ENCODE results near the gene TRAF3IP3. TPM values are rescaled to one million over a fixed set of nuclear protein-coding genes. Genes with fewer than 3 reads are reported as not detected.

The TRAF3IP3 gene
- total and polyA plus RNA-seq, 2 of the 13 experiments (the other 11 are each of a cell fraction or from before 2014, with no cell fraction given) = not detected

DNA sequence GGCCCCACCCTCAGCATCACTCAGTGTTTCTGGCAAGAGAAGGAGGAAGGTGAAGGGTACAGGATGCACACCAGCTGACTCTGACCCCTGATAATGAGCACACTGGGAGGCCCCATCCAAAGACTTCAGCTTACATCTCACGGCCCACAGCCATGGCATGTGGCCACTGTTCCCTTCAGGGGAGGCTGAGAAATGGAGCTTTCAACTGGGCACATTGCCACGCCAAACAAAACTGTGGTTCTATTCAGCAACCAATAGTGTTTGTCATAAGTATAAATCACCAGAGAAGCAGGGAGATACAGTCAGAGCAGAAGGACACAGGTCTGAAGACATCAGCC is 12.7 kb upstream of the TRAF3IP3 start:
- peaks cover 6% of the 10 kb centered on the region for H3K4me1 ChIP-seq (ENCODE audit: insufficient read depth, low read length)
- H3K4me3 ChIP-seq (replicated peaks in 1 of 3; ENCODE audit: insufficient read depth in 1 of 3, low read depth in 2 of 3, low read length in 3 of 3) = no peak overlapping the region
- TF ChIP-seq HMGXB4 (CRISPR knock-in tag; IDR thresholded peaks at IDR 0.05; ENCODE audit: borderline replicate concordance in 1 of 2, low read depth in 1 of 2) (no peak), ZNF10 (CRISPR knock-in tag; IDR thresholded peaks at IDR 0.05; ENCODE audit: borderline replicate concordance, low read depth) (no peak), KMT2A (CRISPR knock-in tag; IDR thresholded peaks at IDR 0.05) (no peak), ZXDC (CRISPR knock-in tag; IDR thresholded peaks at IDR 0.05) (no peak)
- TF ChIP-seq, protein P1, sequence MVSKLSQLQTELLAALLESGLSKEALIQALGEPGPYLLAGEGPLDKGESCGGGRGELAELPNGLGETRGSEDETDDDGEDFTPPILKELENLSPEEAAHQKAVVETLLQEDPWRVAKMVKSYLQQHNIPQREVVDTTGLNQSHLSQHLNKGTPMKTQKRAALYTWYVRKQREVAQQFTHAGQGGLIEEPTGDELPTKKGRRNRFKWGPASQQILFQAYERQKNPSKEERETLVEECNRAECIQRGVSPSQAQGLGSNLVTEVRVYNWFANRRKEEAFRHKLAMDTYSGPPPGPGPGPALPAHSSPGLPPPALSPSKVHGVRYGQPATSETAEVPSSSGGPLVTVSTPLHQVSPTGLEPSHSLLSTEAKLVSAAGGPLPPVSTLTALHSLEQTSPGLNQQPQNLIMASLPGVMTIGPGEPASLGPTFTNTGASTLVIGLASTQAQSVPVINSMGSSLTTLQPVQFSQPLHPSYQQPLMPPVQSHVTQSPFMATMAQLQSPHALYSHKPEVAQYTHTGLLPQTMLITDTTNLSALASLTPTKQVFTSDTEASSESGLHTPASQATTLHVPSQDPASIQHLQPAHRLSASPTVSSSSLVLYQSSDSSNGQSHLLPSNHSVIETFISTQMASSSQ (IDR thresholded peaks at IDR 0.05; ENCODE audit: low read depth) = no peak
- TF ChIP-seq, protein P1 (CRISPR knock-in tag; IDR thresholded peaks at IDR 0.05; ENCODE audit: borderline replicate concordance) = no peak
- FAIRE-seq = no peak
- intact Hi-C loops (cut with micrococcal nuclease; ENCODE audit: unreplicated experiment) (no loop called here), in situ Hi-C loops (cut with HindIII; ENCODE audit: extremely low pct_ligation_motif_present, low pct_unique_long_range_greater_than_20kb) (no loop called here)
- H3K9ac ChIP-seq (ENCODE audit: insufficient read depth, low read depth, low read length) = no peak overlapping the region
- no peaks in the 10 kb centered on the region for H4K20me1 ChIP-seq (ENCODE audit: insufficient read depth, low read length)
- H2AFZ ChIP-seq (ENCODE audit: low read length) = no peak overlapping the region
- BruUV-seq (replicated peaks) = no TSS peak
- H3K27me3 ChIP-seq (ENCODE audit: control insufficient read depth in 1 of 2, insufficient read depth in 2 of 2, low read length in 2 of 2) = no peaks in the 10 kb centered on the region; a peak in 2 of 5 replicates
- H3K36me3 ChIP-seq (replicated peaks in 1 of 2; ENCODE audit: control insufficient read depth in 1 of 2, insufficient read depth in 2 of 2, low read length in 2 of 2) = no peaks in the 10 kb centered on the region
- no peak for DNase-seq (ENCODE audit: low spot score)
- no peak overlapping the region for H3K27ac ChIP-seq (ENCODE audit: extremely low read length, insufficient read depth, low read length)
- CTCF ChIA-PET (ENCODE audit: low intra/inter-chr PET ratio, low total read pairs) = no interaction called here
- WGBS (ENCODE audit: low lambda C conversion rate) = 0% methylated on average over 2 of the region's 2 CpGs
- H3K9me3 ChIP-seq (ENCODE audit: low read length) = no peaks in the 10 kb centered on the region
- no peak for ATAC-seq
- H3K79me2 ChIP-seq (ENCODE audit: insufficient read depth, low read length) = no peaks in the 10 kb centered on the region
- POLR2A ChIA-PET = no interaction called here
- H3K4me2 ChIP-seq (ENCODE audit: low read depth, low read length) = no peak overlapping the region

Data from HepG2 (cell line).